TTC549 (cell line): Measurements from ENCODE around the gene SLC13A4.
"Not testable (repeated sequence)": the region's sequence is repeated elsewhere in the genome, so short reads cannot be mapped to it uniquely, and the experiment has no call there.

Experiments used
- FAIRE-seq: peaks from 2 replicates; lab custom pipeline; 2012; peaks lifted over from hg19 to GRCh38; lab: Jason Lieb, UNC

Gene SLC13A4

GRCh38 chr7:135728136-135728669 is at the start of gene SLC13A4:
Gene SLC13A4 (minus strand): TSS chr7:135728186. CDS start chr7:135727496, 690 bp downstream.
- FAIRE-seq, result no peak

- not testable (repeated sequence) for FAIRE-seq
These were observed 47.9 kb upstream of the SLC13A4 start for GRCh38 chr7:135775915-135776314.

GRCh38 chr7:135775230-135775629 is 47.2 kb upstream of the SLC13A4 start:
- FAIRE-seq, result no peak

- FAIRE-seq, result no peak
These were observed 46.3 kb upstream of the SLC13A4 start for GRCh38 chr7:135774284-135774683.

- no peak for FAIRE-seq
These were observed 45.5 kb upstream of the SLC13A4 start for GRCh38 chr7:135773464-135773863.

GRCh38 chr7:135772639-135773222 is 44.7 kb upstream of the SLC13A4 start:
- FAIRE-seq, result no peak

GRCh38 chr7:135771961-135772638 is 44.1 kb upstream of the SLC13A4 start:
- FAIRE-seq, result no peak

- no peak for FAIRE-seq
These were observed 43.1 kb upstream of the SLC13A4 start for GRCh38 chr7:135771051-135771450.

- FAIRE-seq, result no peak
These were observed 42.2 kb upstream of the SLC13A4 start for GRCh38 chr7:135770139-135770710.

GRCh38 chr7:135769005-135769802 is 41.2 kb upstream of the SLC13A4 start:
- no peak for FAIRE-seq

- no peak for FAIRE-seq
These were observed 40.5 kb upstream of the SLC13A4 start for GRCh38 chr7:135768467-135768866.

- no peak for FAIRE-seq
These were observed 40.1 kb upstream of the SLC13A4 start for GRCh38 chr7:135768064-135768463.

- no peak for FAIRE-seq
These were observed 35.3 kb upstream of the SLC13A4 start for GRCh38 chr7:135763261-135763660.

GRCh38 chr7:135761751-135762488 is 33.9 kb upstream of the SLC13A4 start:
- no peak for FAIRE-seq

GRCh38 chr7:135759532-135759931 is 31.5 kb upstream of the SLC13A4 start:
- FAIRE-seq, result no peak

GRCh38 chr7:135758531-135758932 is 30.5 kb upstream of the SLC13A4 start:
- no peak for FAIRE-seq

GRCh38 chr7:135757719-135758411 is 29.9 kb upstream of the SLC13A4 start:
- FAIRE-seq, result no peak

- no peak for FAIRE-seq
These were observed 28.2 kb upstream of the SLC13A4 start for GRCh38 chr7:135756191-135756590.

GRCh38 chr7:135755351-135755753 is 27.4 kb upstream of the SLC13A4 start:
- FAIRE-seq, result no peak

- FAIRE-seq, result no peak
These were observed 25.8 kb upstream of the SLC13A4 start for GRCh38 chr7:135753616-135754413.
